HG02970 (cell line): ENCODE results near the gene RAP2C.
"Not testable (repeated sequence)": the region's sequence is repeated elsewhere in the genome, so short reads cannot be mapped to it uniquely, and the experiment has no call there.

ENCODE experiments used
- ATAC-seq: cut with Tn5 transposase; IDR thresholded peaks from one replicate; pipeline ENCODE4 v1.9.1; 2021; ENCODE audit warnings: mild to moderate bottlenecking, moderate library complexity, moderate number of reproducible peaks; ENCODE audit not compliant: unreplicated experiment, low FRiP score

RAP2C gene

GRCh38 chrX:132204629-132205028 is 14.6 kb downstream of the RAP2C start:
- ATAC-seq, result no peak

- ATAC-seq, result no peak
Observed at GRCh38 chrX:132200976-132201375, 18.3 kb downstream of the RAP2C start.

GRCh38 chrX:132199941-132200340 is 19.3 kb downstream of the RAP2C start:
- no peak for ATAC-seq

GRCh38 chrX:132193872-132194574 is 25.2 kb downstream of the RAP2C start:
- ATAC-seq, result no peak

- no peak for ATAC-seq
Observed at GRCh38 chrX:132191938-132192337, 27.3 kb downstream of the RAP2C start.

GRCh38 chrX:132188175-132188574 is 31.1 kb downstream of the RAP2C start:
- no peak for ATAC-seq

GRCh38 chrX:132187451-132187850 is 31.8 kb downstream of the RAP2C start:
- no peak for ATAC-seq

- no peak for ATAC-seq
Observed at GRCh38 chrX:132184871-132185270, 34.4 kb downstream of the RAP2C start.

GRCh38 chrX:132181364-132181763 is 37.9 kb downstream of the RAP2C start:
- ATAC-seq, result no peak

- no peak for ATAC-seq
Observed at GRCh38 chrX:132180929-132181328, 38.3 kb downstream of the RAP2C start.

- no peak for ATAC-seq
Observed at GRCh38 chrX:132173647-132174046, 45.6 kb downstream of the RAP2C start.

- ATAC-seq, result no peak
Observed at GRCh38 chrX:132171881-132172280, 47.4 kb downstream of the RAP2C start.

GRCh38 chrX:132171478-132171877 is 47.8 kb downstream of the RAP2C start:
- ATAC-seq, result no peak

- ATAC-seq, result no peak
Observed at GRCh38 chrX:132169554-132169953, 49.7 kb downstream of the RAP2C start.

- no peak for ATAC-seq
Observed at GRCh38 chrX:132165651-132166050, 53.6 kb downstream of the RAP2C start.

GRCh38 chrX:132165005-132165404 is 54.2 kb downstream of the RAP2C start:
- ATAC-seq, result no peak

- not testable (repeated sequence) for ATAC-seq
Observed at GRCh38 chrX:132163094-132163493, 56.2 kb downstream of the RAP2C start.

GRCh38 chrX:132153166-132153565 is 66.1 kb downstream of the RAP2C start:
- ATAC-seq, result no peak
